H1 (cell line): ENCODE measurements around the gene MEF2A.

Experiments
- ATF2 ChIP-seq: IDR thresholded peaks from 2 replicates; pipeline ENCODE4 v1.6.1; 2012; ENCODE audit warnings: low read length, inconsistent platforms
- ATF3 ChIP-seq: IDR thresholded peaks from 2 replicates; pipeline ENCODE4 v1.6.1; 2011; ENCODE audit warnings: low read depth, mild to moderate bottlenecking, low read length; ENCODE audit not compliant: insufficient read depth
- CEBPB ChIP-seq: IDR thresholded peaks from 2 replicates; pipeline ENCODE4 v1.6.1; 2012; ENCODE audit warnings: low read depth, low read length
- CTCF ChIP-seq, 3 experiments: IDR thresholded peaks; 1 replicate in 2 of 3; 2 replicates in 1 of 3; pipeline versions ENCODE4 v1.5.1 to v1.6.1; 2011; ENCODE audit warnings: low read length in 3 of 3, mild to moderate bottlenecking in 3 of 3, inconsistent platforms in 2 of 3, low read depth in 1 of 3, moderate library complexity in 1 of 3; ENCODE audit not compliant: insufficient read depth in 1 of 3; ENCODE audit errors: control extremely low read depth in 1 of 3
- EGR1 ChIP-seq: IDR thresholded peaks from 2 replicates; pipeline ENCODE4 v1.6.1; 2011; ENCODE audit warnings: low read depth, low read length, borderline replicate concordance
- EP300 ChIP-seq, 2 experiments: IDR thresholded peaks; 1 replicate in 1 of 2; 2 replicates in 1 of 2; pipeline ENCODE4 v1.6.1; 2011 to 2012; ENCODE audit warnings: low read depth in 2 of 2, low read length in 2 of 2, mild to moderate bottlenecking in 2 of 2, borderline replicate concordance in 1 of 2, inconsistent platforms in 1 of 2, moderate library complexity in 1 of 2
- EZH2 ChIP-seq: fragments of 200-600 bp; sonication (generic); IDR thresholded peaks from 2 replicates; pipeline ENCODE4 v1.7.1; 2012; ENCODE audit warnings: low read depth, mild to moderate bottlenecking, moderate library complexity, low read length, inconsistent platforms; ENCODE audit not compliant: severe bottlenecking
- JUND ChIP-seq: IDR thresholded peaks from 2 replicates; pipeline ENCODE4 v1.6.1; 2011; ENCODE audit warnings: mild to moderate bottlenecking, improper control_type of control experiment, low read length
- SIN3A ChIP-seq, 2 experiments: IDR thresholded peaks in 1 of 2; conservative IDR thresholded peaks in 1 of 2; 2 replicates each; pipeline ENCODE4 v1.6.1; 2011 to 2012; ENCODE audit warnings: low read length in 2 of 2, improper control_type of control experiment in 1 of 2, low read depth in 1 of 2, mild to moderate bottlenecking in 1 of 2
- TAF1 ChIP-seq: IDR thresholded peaks from 2 replicates; pipeline ENCODE4 v1.6.1; 2011; ENCODE audit warnings: mild to moderate bottlenecking, low read depth, low read length
- ZNF274 ChIP-seq: IDR thresholded peaks from 2 replicates; pipeline ENCODE4 v1.7.0; 2012; ENCODE audit warnings: low read length, borderline replicate concordance; ENCODE audit errors: extremely low read depth

- no peak for TF ChIP-seq ZNF274
- TF ChIP-seq CTCF (IDR thresholded peaks at IDR 0.05; ENCODE audit: control extremely low read depth in 1 of 3, insufficient read depth in 1 of 3, low read depth in 1 of 3, low read length in 3 of 3) = no peak
- no peak for TF ChIP-seq EP300 (IDR thresholded peaks at IDR 0.05; ENCODE audit: borderline replicate concordance in 1 of 2, low read depth in 2 of 2, low read length in 2 of 2)
- TF ChIP-seq ATF2 = no peak
- no peak for TF ChIP-seq EGR1
- TF ChIP-seq CEBPB = no peak
- no peak for TF ChIP-seq JUND
- TF ChIP-seq SIN3A (conservative IDR thresholded peaks at IDR 0.05 in 1 of 2, IDR thresholded peaks at IDR 0.05 in 1 of 2; ENCODE audit: low read depth in 1 of 2, low read length in 2 of 2) = no peak
- TF ChIP-seq EZH2 = no peak
- TF ChIP-seq ATF3 = no peak
- TF ChIP-seq TAF1 = no peak
Observed at GRCh38 chr15:99571299-99571698, 5.5 kb downstream of the MEF2A start.
